Neural cell (in vitro differentiated cells): ENCODE results near the gene IP6K1. TPM values are rescaled to one million over a fixed set of nuclear protein-coding genes. Genes with fewer than 3 reads are reported as not detected.

Experiments
- H2AFZ ChIP-seq: fragments of 200-600, 300-800 bp; sonication (generic), shearing (Covaris generic); 2 replicates; pipeline ENCODE4 v1.6.0; 2014; ENCODE audit warnings: low read depth, mild to moderate bottlenecking, antibody characterized with exemption, low read length, moderate library complexity
- H3F3A ChIP-seq: fragments of 200-600 bp; shearing (Covaris generic); 2 replicates; pipeline ENCODE4 v1.6.1; 2016; ENCODE audit warnings: mild to moderate bottlenecking, moderate library complexity, mixed read lengths, antibody characterized with exemption, low read length; ENCODE audit not compliant: insufficient read depth, poor library complexity, severe bottlenecking
- H3K27ac ChIP-seq: fragments of 200-600, 300-800 bp; sonication (generic), shearing (Covaris generic); 2 replicates; pipeline ENCODE4 v1.5.1; 2014; ENCODE audit warnings: mild to moderate bottlenecking, low read length, moderate library complexity
- H3K27me3 ChIP-seq: fragments of 300-800, 200-600 bp; sonication (generic), shearing (Covaris generic); 2 replicates; pipeline ENCODE4 v1.6.0; 2014; ENCODE audit warnings: mild to moderate bottlenecking, low read depth, low read length, moderate library complexity; ENCODE audit not compliant: insufficient read depth
- H3K36me3 ChIP-seq: fragments of 300-800, 200-600 bp; sonication (generic), shearing (Covaris generic); 2 replicates; pipeline ENCODE4 v1.5.1; 2014; ENCODE audit warnings: mild to moderate bottlenecking, antibody characterized with exemption, low read length, moderate library complexity; ENCODE audit not compliant: insufficient read depth
- H3K4me2 ChIP-seq: fragments of 300-800, 200-600 bp; sonication (generic), shearing (Covaris generic); 2 replicates; pipeline ENCODE4 v1.6.0; 2014; ENCODE audit warnings: mild to moderate bottlenecking, low read length
- H3K4me3 ChIP-seq: fragments of 300-800, 200-600 bp; sonication (generic), shearing (Covaris generic); 2 replicates; pipeline ENCODE4 v1.5.1; 2014; ENCODE audit warnings: mild to moderate bottlenecking, low read length, moderate library complexity
- H3K79me2 ChIP-seq: fragments of 200-600 bp; shearing (Covaris generic); replicated peaks from 2 replicates; pipeline ENCODE4 v1.6.0; 2014; ENCODE audit warnings: mild to moderate bottlenecking, low read length, moderate library complexity; ENCODE audit not compliant: insufficient read depth
- H3K9ac ChIP-seq: fragments of 300-800, 200-600 bp; sonication (generic), shearing (Covaris generic); 2 replicates; pipeline ENCODE4 v1.6.1; 2016; ENCODE audit warnings: mild to moderate bottlenecking, low read length, mixed read lengths
- H3K9me2 ChIP-seq: fragments of 200-600 bp; shearing (Covaris generic); 2 replicates; pipeline ENCODE4 v1.6.1; 2016; ENCODE audit warnings: mild to moderate bottlenecking, low read length, mixed read lengths; ENCODE audit not compliant: insufficient read depth
- H3K9me3 ChIP-seq: fragments of 200-600, 300-800 bp; sonication (generic), shearing (Covaris generic); 2 replicates; pipeline ENCODE4 v1.6.1; 2016; ENCODE audit warnings: mild to moderate bottlenecking, mixed run types, low read length, moderate library complexity, mixed read lengths
- H4K20me1 ChIP-seq: fragments of 200-600 bp; shearing (Covaris generic); 2 replicates; pipeline ENCODE4 v1.6.1; 2016; ENCODE audit warnings: mild to moderate bottlenecking, mixed run types; ENCODE audit not compliant: insufficient read depth
- EP300 ChIP-seq: fragments of 450-650 bp; conservative IDR thresholded peaks from 2 replicates; pipeline ENCODE4 v1.6.1; 2014; ENCODE audit warnings: antibody characterized with exemption, mild to moderate bottlenecking, moderate library complexity; ENCODE audit not compliant: poor library complexity, severe bottlenecking
- EZH2 ChIP-seq: fragments of 200-600, 300-800 bp; shearing (Covaris generic), sonication (generic); IDR thresholded peaks from 2 replicates; pipeline ENCODE4 v1.6.1; 2014; ENCODE audit warnings: antibody characterized with exemption, low read length, borderline replicate concordance, mild to moderate bottlenecking; ENCODE audit not compliant: insufficient read depth, poor library complexity, severe bottlenecking
- MXI1 ChIP-seq: fragments of 450-650 bp; conservative IDR thresholded peaks from 2 replicates; pipeline ENCODE4 v1.6.1; 2014; ENCODE audit warnings: antibody characterized with exemption, mild to moderate bottlenecking; ENCODE audit not compliant: poor library complexity, severe bottlenecking
- POLR2AphosphoS5 ChIP-seq: IDR thresholded peaks from 2 replicates; pipeline ENCODE4 v1.6.1; 2012
- RAD21 ChIP-seq: fragments of 450-650 bp; conservative IDR thresholded peaks from 2 replicates; pipeline ENCODE4 v1.6.1; 2014; ENCODE audit warnings: antibody characterized with exemption, mild to moderate bottlenecking, moderate library complexity
- REST ChIP-seq: IDR thresholded peaks from 2 replicates; pipeline ENCODE4 v1.6.1; 2012; ENCODE audit warnings: borderline replicate concordance
- SMC3 ChIP-seq: fragments of 450-650 bp; conservative IDR thresholded peaks from 2 replicates; pipeline ENCODE4 v1.6.1; 2014; ENCODE audit warnings: antibody characterized with exemption, mild to moderate bottlenecking, moderate library complexity; ENCODE audit not compliant: poor library complexity
- TAF1 ChIP-seq: IDR thresholded peaks from 2 replicates; pipeline ENCODE4 v1.6.1; 2012; ENCODE audit warnings: low read depth
- polyA plus RNA-seq: library from polyadenylated mRNA; depleted of rRNA; stranded (reverse); fragments of >200 nt; gene quantifications from 2 replicates; pipeline ENCODE4 v1.2.3, GENCODE V29; 2014
- TF ChIP-seq, protein P1 (sequence below): fragments of 450-650 bp; IDR thresholded peaks from 2 replicates; pipeline ENCODE4 v1.5.1; 2014; ENCODE audit warnings: antibody characterized with exemption, mild to moderate bottlenecking, moderate library complexity; ENCODE audit not compliant: poor library complexity, severe bottlenecking

The IP6K1 gene
- polyA plus RNA-seq, 1 donor from 2014 or later, result 52.7 TPM

DNA sequence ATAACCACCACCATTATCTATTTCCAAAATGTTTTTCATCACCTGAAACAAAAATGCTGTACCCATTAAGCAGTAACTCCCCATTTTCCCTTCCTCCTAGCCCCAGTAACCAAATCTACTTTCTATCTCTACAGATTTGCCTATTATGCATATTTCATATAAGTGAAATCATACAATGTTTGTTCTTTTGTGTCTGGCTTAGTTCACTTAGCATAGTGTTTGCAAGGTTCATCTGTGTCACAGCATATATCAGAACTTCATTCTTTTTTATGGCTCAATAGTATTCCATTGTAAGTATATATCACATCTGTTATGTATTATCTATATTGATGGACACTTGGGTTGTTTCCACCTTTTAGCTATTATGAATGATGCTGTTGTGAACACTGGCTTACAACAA lies 45.9 kb downstream of the IP6K1 start:
- Histone ChIP-seq H2AFZ (no peak overlapping the region), H3K9ac (no peak overlapping the region), H3K27me3 (no peaks in the 10 kb centered on the region), H3K4me2 (no peak overlapping the region), H3K27ac (no peak overlapping the region), H3K9me2 (no peaks in the 10 kb centered on the region), H3K36me3 (no peaks in the 10 kb centered on the region), H3F3A (no peaks in the 10 kb centered on the region), H3K79me2 (peaks cover 2% of the 10 kb centered on the region), H3K9me3 (no peaks in the 10 kb centered on the region), H4K20me1 (no peaks in the 10 kb centered on the region), H3K4me3 (no peak overlapping the region)
- TF ChIP-seq SMC3 (no peak), POLR2AphosphoS5 (no peak), RAD21 (no peak), EZH2 (no peak), MXI1 (no peak), REST (no peak), EP300 (no peak), TAF1 (no peak)
- TF ChIP-seq, protein P1, sequence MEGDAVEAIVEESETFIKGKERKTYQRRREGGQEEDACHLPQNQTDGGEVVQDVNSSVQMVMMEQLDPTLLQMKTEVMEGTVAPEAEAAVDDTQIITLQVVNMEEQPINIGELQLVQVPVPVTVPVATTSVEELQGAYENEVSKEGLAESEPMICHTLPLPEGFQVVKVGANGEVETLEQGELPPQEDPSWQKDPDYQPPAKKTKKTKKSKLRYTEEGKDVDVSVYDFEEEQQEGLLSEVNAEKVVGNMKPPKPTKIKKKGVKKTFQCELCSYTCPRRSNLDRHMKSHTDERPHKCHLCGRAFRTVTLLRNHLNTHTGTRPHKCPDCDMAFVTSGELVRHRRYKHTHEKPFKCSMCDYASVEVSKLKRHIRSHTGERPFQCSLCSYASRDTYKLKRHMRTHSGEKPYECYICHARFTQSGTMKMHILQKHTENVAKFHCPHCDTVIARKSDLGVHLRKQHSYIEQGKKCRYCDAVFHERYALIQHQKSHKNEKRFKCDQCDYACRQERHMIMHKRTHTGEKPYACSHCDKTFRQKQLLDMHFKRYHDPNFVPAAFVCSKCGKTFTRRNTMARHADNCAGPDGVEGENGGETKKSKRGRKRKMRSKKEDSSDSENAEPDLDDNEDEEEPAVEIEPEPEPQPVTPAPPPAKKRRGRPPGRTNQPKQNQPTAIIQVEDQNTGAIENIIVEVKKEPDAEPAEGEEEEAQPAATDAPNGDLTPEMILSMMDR, result no peak

GRCh38 chr3:49738067-49738713 lies 48.2 kb downstream of the IP6K1 start:
- Histone ChIP-seq H3K79me2 (peaks cover 2% of the 10 kb centered on the region), H3K27me3 (no peaks in the 10 kb centered on the region), H3K4me2 (no peak overlapping the region), H3K9me2 (no peaks in the 10 kb centered on the region), H3K4me3 (no peak overlapping the region), H3K27ac (no peak overlapping the region), H2AFZ (no peak overlapping the region), H3K9me3 (no peaks in the 10 kb centered on the region), H3F3A (no peaks in the 10 kb centered on the region), H4K20me1 (no peaks in the 10 kb centered on the region), H3K9ac (no peak overlapping the region), H3K36me3 (no peaks in the 10 kb centered on the region)
- TF ChIP-seq SMC3 (no peak), REST (no peak), RAD21 (no peak), EP300 (no peak), POLR2AphosphoS5 (no peak), EZH2 (no peak), TAF1 (no peak)
- TF ChIP-seq, protein P1, result no peak
